ENCODE results near the gene SHB.

The SHB gene

DNA sequence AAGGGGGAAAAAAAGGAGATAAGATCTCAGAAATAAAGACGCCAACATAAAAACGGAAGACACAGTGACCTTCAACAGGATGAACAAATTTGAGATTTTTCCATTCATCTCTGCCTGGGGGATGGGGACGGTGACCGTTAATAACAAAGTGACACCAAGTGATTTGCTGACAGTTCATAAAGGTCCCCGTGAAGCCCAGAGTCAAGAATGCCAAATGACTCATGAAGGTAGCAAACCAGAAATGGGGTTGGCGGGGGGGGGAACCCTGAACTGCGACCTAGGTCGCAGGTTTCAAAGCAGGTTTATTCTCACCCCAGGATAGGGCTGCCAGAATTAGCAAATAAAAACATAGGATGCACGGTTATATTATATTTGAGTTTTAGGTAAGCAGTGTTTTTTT is 21.1 kb upstream of the SHB start:
- H3K4me3 ChIP-seq (ENCODE audit: low read depth, low read length), result no peak overlapping the region
- DNase-seq (ENCODE audit: low read depth), result no peak
- in situ Hi-C loops (cut with HindIII; ENCODE audit: low sequenced_read_pairs), result no loop called here
- TF ChIP-seq, protein P1, sequence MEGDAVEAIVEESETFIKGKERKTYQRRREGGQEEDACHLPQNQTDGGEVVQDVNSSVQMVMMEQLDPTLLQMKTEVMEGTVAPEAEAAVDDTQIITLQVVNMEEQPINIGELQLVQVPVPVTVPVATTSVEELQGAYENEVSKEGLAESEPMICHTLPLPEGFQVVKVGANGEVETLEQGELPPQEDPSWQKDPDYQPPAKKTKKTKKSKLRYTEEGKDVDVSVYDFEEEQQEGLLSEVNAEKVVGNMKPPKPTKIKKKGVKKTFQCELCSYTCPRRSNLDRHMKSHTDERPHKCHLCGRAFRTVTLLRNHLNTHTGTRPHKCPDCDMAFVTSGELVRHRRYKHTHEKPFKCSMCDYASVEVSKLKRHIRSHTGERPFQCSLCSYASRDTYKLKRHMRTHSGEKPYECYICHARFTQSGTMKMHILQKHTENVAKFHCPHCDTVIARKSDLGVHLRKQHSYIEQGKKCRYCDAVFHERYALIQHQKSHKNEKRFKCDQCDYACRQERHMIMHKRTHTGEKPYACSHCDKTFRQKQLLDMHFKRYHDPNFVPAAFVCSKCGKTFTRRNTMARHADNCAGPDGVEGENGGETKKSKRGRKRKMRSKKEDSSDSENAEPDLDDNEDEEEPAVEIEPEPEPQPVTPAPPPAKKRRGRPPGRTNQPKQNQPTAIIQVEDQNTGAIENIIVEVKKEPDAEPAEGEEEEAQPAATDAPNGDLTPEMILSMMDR (IDR thresholded peaks at IDR 0.05; ENCODE audit: low read depth, low read length, missing control alignments), result no peak

DNA sequence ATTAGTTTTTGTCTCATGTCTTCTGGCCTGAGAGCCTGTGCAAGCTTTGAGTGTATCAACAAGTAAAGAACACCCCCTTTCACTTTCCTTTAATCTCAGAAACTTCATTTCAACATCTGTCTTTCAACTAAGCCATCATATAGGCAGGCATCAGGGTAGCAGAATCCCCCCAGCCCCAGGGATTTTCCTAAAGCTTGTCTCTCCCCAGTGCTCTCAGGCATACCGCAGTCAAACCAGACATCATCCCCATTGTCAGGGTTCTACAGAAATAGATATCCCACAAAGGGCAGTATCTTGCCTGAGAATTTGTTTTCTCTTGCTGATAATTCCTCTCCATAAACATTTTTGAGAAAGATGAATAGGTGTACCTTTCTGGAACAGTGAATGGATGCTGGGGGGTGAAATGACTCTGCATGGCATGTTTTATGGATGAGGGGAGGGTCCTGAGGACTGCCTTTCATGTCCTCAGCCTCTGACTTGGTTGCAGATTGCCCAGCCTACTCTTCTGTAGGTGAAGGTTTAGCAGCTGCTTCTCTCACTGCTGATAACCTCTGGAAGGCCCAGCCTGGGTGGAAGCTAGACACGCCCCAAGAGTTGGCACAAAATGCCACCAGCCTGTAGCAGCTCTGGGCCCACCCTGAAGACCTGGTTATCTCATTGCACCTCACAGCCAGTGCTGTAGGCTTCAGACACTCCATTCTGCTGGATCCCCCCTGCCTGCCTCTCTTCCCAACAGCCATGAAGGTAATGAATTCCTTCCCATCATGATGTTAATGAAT is 20.5 kb upstream of the SHB start:
- H3K4me3 ChIP-seq (ENCODE audit: low read depth, low read length), result no peak overlapping the region
- in situ Hi-C loops (cut with HindIII; ENCODE audit: low sequenced_read_pairs), result no loop called here
- TF ChIP-seq, protein P1 (IDR thresholded peaks at IDR 0.05; ENCODE audit: low read depth, low read length, missing control alignments), result no peak
- DNase-seq (ENCODE audit: low read depth), result no peak

DNA sequence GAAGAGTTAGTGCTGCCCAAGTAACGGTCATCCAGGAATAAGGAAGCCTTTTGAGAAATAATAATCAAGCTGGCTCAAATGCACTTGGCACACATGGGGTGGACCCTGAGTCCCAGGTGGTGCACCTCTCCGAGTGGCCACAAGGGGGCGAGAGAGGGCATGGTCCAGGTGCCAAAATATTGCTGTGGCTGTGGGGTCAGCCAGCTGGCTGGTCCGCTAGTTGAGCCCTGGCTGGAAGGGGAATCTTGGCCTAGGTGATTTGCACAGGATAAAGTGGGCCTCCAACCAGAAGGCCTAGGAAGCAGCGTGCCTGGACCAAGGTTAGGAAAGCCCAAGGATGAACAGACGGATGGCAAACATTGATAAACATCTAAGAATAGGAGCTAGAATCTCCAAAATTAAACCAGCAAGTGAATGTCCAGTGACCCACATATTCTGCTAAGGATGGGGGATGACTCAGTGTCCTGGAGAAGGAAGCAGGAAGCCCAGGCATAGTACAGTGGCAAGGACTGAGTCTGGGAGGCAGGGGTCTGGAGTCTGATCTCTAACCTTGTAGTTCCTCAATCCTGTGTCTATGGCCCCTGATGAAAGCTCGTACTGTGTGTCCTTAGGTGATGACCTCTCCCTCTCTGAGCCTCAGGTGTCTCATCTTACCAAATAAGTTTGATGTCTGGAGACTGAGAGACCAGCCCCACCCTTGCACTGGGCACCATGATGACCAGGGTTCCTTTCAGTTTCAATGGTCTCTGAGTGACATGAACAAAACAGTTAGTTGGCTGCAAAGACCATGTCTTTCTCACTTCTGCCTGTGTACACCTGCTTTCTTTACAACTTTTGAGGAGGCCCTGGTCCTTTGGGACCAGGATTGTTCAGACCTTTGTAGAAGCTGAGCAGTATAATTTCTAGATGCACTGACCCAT is 19.2 kb upstream of the SHB start:
- H3K4me3 ChIP-seq (ENCODE audit: low read depth, low read length), result no peak overlapping the region
- in situ Hi-C loops (cut with HindIII; ENCODE audit: low sequenced_read_pairs), result no loop called here
- no peak for DNase-seq (ENCODE audit: low read depth)
- TF ChIP-seq, protein P1 (IDR thresholded peaks at IDR 0.05; ENCODE audit: low read depth, low read length, missing control alignments), result peak; percentile 94

DNA sequence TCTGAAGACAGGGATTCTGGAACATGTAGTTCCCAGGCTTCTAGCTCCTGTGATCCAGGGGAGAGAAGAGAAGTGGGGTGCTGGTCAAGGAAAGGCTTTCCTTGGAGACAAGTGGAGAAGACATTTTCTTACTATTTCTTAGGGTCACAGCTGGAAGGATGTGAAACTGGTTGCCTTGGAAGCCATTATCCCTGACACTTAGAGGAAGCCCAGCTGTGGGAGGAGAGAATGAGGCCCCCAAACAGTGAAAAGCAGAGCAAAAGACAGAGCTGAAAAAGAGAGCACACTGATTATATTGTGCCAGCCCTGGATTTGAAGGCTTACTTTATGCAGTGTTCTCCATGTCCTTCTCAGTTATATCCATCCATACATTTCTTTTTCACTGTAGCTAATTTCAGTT is 17.5 kb upstream of the SHB start:
- TF ChIP-seq, protein P1 (IDR thresholded peaks at IDR 0.05; ENCODE audit: low read depth, low read length, missing control alignments), result no peak
- DNase-seq (ENCODE audit: low read depth), result no peak
- no peak overlapping the region for H3K4me3 ChIP-seq (ENCODE audit: low read depth, low read length)
- in situ Hi-C loops (cut with HindIII; ENCODE audit: low sequenced_read_pairs), result no loop called here

DNA sequence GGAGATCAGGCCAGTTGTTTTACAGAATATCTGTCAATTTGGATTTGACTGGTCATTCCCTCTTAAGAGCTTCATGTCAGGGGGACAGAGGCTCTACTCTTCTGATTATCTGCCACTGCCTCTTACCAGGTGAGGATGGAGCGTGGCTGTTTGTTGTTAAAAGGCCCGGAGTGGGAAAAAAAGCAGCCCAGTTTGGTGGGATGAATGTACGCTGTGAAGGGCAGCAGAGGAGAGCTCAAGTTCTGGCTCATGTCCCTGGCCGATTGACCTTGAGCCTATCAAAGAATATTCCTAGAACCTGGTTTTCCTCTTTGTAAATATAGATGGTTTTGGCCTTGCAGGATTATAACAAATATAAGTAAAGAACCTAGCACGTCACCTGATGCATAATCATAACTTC is 16.3 kb upstream of the SHB start:
- DNase-seq (ENCODE audit: low read depth), result no peak
- TF ChIP-seq, protein P1 (IDR thresholded peaks at IDR 0.05; ENCODE audit: low read depth, low read length, missing control alignments), result no peak
- no peak overlapping the region for H3K4me3 ChIP-seq (ENCODE audit: low read depth, low read length)
- in situ Hi-C loops (cut with HindIII; ENCODE audit: low sequenced_read_pairs), result no loop called here

DNA sequence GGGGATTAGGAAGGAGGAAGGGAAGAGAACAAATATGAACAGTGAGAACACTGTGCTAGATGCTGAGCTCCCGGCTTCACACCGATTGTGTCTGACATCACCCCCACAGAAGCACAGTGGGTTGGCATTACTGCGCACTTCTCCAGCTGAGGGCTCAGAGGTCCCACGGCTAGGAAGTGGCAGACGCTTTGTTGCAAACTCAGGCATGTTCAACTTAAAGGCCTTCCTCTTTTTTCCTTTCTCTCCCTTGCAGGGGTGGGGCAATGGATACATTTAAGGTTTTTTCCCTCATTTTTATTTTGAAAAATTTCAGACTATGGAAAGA is 15.5 kb upstream of the SHB start:
- TF ChIP-seq, protein P1 (IDR thresholded peaks at IDR 0.05; ENCODE audit: low read depth, low read length, missing control alignments), result no peak
- DNase-seq (ENCODE audit: low read depth), result no peak
- in situ Hi-C loops (cut with HindIII; ENCODE audit: low sequenced_read_pairs), result no loop called here
- H3K4me3 ChIP-seq (ENCODE audit: low read depth, low read length), result no peak overlapping the region
